C4-2B (cell line): ENCODE results near the gene SARDH.

Experiments
- CTCF ChIP-seq: fragments of 450-650 bp; conservative IDR thresholded peaks from 2 replicates; pipeline ENCODE4 v1.5.1; 2017; ENCODE audit warnings: mild to moderate bottlenecking
- ZFX ChIP-seq: fragments of 450-650 bp; IDR thresholded peaks from 2 replicates; pipeline ENCODE4 v1.6.1; 2017

GRCh38 chr9:133629221-133630110 lies 108.7 kb downstream of the SARDH start:
- TF ChIP-seq CTCF, result no peak
- TF ChIP-seq ZFX, result no peak
